Mesendoderm (in vitro differentiated cells): ENCODE results near the gene LAMP2. TPM values are rescaled to one million over a fixed set of nuclear protein-coding genes. Genes with fewer than 3 reads are reported as not detected.

ENCODE experiments used
- small RNA-seq: library from polyadenylated mRNA; stranded (forward); fragments of <200 nt; extraction: miRNeasy Mini kit (QIAGEN cat#:217004); gene quantifications from one replicate; pipeline ENCODE3, GENCODE V24; 2013; ENCODE audit not compliant: insufficient read depth

The LAMP2 gene

Small RNAs within 50 kb of the gene (small RNA-seq; reads per million reads assigned to genes)
- not detected for gene RNU7-37P
